ENCODE data around the gene EPC2.
A peak's percentile ranks its signal among the peaks of the same experiment; 100 is the strongest.
"Not testable (repeated sequence)": the region's sequence is repeated elsewhere in the genome, so short reads cannot be mapped to it uniquely, and the experiment has no call there.

The EPC2 gene

GRCh38 chr2:148721991-148722777 lies 77.6 kb downstream of the EPC2 start:
- DNase-seq, result no peak

DNA sequence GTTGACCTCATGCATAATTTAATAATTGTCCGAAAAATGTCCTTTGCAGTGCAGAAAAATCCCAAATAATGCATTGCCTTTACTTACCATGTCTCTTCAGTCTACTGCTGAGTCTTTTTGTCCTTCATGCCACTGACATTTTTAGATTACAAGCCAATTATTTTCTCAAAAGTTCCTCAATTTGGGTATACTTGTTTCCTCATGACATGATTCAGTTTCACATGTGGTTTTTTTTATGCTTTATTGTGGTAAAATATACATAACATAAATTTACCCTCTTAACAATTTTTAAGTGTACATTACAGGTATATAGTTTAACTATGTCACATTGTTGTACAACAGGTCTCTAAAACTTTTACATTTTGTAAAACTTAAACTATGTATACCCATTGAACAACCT lies 81.0 kb downstream of the EPC2 start:
- DNase-seq, result no peak

DNA sequence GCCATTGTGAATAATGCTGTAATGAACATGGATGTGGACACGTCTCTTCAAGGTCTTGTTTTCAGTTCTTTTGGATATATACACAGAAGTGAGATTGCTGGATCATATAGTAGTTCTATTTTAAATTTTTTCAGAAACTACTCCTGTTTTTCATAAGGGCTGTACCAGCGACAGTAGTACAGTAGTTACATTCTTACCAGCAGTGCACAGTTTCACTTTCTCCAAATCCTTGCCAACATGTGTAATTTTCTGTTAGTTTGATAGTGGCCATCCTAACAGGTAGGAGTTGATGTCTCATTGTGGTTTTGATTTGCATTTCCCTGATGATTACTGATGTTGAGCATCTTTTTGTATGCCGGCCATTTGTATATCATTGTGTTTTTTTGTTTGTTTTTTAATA lies 81.7 kb downstream of the EPC2 start:
- DNase-seq, result no peak

DNA sequence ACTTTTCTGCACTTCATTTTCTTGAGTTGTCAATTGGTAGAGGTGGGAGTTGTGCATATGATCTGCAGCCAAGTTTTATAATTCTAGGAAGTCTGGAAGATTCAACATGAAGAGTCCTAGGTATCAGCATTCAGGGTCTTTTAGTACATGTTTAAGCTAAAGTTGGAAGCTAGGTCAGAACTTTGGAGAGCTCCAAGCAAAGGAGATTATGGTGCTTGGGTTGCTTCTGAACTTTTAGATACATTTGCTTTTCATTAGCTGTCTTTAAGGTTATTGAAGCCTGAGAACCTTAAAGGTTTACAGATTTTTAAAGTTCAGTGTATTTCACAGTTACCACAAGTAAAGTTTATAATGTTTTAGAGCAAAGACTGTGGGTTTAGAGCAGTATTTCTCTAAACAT lies 85.5 kb downstream of the EPC2 start:
- DNase-seq, result no peak

GRCh38 chr2:148737742-148738141 lies 93.2 kb downstream of the EPC2 start:
- no peak for DNase-seq

DNA sequence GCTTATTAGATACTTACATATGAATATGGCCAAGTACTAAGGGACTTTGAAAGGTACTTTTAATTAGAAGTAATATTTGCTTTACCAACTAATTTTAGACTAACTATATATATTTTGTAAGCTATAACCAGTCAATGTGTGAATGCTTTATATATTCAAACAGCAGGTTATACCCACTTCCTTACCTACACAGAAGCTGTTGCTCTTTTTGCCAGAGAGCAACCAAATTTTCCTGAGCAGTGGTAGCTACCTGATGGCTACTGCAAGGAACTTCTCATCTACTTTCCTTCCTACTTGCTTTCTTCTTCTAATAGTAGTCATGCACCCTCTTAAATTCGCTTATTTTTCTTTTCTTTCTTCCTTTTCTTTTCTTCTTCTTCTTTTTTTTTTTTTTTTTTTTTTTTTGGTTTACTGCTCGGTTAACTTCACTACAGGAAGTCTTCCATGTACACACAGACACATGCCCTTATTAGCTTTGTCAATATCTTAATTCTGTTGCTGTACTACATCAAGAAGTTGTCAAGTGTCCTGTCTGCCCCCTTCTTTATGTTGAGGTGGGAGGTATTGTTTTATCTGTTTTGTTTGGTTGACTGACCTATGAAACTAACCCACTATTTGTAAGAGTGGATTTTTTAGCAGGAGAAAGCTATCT lies 95.0 kb downstream of the EPC2 start:
- DNase-seq, result no peak

DNA sequence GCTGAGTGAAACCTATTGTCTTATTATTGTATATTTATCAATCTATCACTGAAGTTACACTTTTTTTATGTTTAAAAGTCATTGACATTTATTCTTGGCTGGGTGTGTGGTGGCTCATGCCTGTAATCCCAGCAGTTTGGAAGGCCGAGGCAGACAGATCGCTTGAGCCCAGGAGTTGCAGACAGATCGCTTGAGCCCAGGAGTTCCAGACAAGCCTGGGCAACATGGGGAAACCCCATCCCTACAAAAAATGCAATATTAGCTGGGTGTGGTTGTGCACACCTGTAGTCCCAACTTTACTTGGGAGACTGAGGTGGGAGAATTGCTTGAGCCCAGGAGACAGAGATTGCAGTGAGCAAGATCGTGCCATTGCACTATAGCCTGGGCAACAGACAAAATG lies 97.8 kb downstream of the EPC2 start:
- no peak for DNase-seq

DNA sequence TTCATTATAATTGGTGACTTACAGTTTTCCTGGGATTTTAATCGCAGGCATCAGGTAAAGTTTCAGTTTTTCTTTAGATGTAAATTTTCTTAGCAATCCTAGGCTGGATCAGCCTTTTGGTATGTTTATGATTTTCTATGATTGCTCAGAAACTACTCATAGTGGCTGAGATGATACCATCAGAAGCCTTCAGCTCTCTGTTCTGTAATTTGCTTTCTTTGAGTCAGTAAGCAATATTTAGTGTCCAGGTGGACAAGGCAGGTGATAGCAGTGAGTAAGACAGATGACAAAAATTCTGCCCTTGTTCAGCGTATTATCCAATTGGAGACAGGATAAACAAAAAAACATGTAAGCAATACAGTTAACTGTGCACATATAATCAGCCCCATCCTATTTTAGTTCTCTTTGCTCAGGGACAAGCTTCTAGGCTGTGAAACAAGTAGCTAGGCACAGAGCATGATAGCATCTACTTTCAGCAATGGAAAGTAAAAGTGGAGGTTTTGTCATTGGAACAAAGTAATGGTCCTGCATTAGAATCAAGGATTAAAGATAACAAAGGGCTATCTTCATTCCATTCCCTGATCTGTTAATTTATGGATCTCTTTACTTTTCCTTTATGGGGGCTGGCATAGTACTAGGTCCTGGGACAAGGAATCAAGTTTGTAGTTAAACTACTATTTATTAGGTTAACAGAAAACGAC lies 100.8 kb downstream of the EPC2 start:
- no peak for DNase-seq

DNA sequence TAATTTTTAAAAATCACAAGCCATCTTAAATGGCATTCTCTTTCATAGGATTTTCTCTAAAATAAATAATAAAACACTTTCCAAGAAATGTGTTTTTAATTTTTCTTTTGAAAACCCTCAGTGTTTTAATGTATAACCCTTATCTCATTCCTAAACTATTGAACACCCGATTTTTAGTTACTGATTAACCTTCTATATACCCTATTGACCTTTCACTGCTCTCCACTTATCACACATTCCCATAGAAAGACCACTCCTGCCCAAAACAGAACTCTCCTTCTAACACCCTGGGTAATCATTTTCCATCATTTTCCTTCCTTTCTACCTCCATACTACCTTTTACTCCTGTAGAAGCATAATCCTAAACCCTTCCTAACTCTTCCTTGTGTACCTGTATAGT lies 102.4 kb downstream of the EPC2 start:
- DNase-seq, result no peak

GRCh38 chr2:148751907-148752306 lies 107.4 kb downstream of the EPC2 start:
- DNase-seq, result no peak

DNA sequence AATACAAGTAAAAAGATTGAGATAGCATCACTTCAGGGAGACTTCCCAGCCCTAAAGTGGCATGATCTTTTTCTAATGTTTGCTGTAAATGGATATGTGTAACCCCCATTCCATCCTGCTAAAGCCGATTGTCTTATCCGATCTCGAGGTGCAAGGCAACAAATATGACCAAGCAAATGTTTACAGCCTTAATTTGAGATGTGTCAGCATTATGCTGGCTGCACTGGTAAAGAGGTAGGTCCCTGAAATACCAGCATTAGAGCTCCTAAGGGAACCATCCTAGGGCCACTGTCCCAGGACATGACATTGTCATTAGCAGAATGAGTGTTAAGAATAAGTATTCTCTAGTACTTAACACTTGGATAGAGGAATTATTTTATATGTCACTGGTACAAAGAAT lies 108.4 kb downstream of the EPC2 start:
- no peak for DNase-seq

GRCh38 chr2:148754864-148755263 lies 110.3 kb downstream of the EPC2 start:
- no peak for DNase-seq

- DNase-seq, result no peak
Observed at GRCh38 chr2:148756292-148756975, 111.9 kb downstream of the EPC2 start.

GRCh38 chr2:148764815-148765214 lies 120.3 kb downstream of the EPC2 start:
- no peak for DNase-seq

- DNase-seq, result no peak
Observed at GRCh38 chr2:148770047-148770446, 125.5 kb downstream of the EPC2 start.

GRCh38 chr2:148781544-148781943 lies 137.0 kb downstream of the EPC2 start:
- no peak for DNase-seq

GRCh38 chr2:148789059-148789458 lies 144.5 kb downstream of the EPC2 start:
- no peak for DNase-seq

DNA sequence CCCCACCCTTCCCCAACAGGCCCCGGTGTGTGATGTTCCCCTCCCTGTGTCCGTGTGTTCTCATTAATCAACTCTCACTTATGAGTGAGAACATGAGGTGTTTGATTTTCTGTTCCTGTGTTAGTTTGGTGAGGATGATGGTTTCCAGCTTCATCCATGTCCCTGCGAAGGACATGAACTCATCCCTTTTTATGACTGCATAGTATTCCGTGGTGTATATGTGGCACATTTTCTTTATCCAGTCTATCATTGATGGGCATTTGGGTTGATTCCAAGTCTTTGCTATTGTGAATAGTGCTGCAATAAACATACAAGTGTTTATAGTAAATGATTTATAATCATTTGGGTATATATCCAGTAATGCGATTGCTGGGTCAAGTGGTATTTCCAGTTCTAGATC lies 145.6 kb downstream of the EPC2 start:
- DNase-seq, result not testable (repeated sequence)

GRCh38 chr2:148794558-148794957 lies 150.0 kb downstream of the EPC2 start:
- DNase-seq, result no peak

- DNase-seq, result peak in 1 of 58 donors; percentile 21
Observed at GRCh38 chr2:148796735-148797512, 152.4 kb downstream of the EPC2 start.

All from anterior cingulate cortex (tissue), 58 donors.